Upper lobe of left lung (tissue), 6 donors: ENCODE measurements around the gene SAMSN1. TPM values are rescaled to one million over a fixed set of nuclear protein-coding genes. Genes with fewer than 3 reads are reported as not detected.

ENCODE experiments used
- ATAC-seq, 2 donors: fragments of 200-7000 bp; cut with Tn5 transposase; one replicate each; pipeline ENCODE4 v1.9.1; 2022; ENCODE audit warnings: mild to moderate bottlenecking in 2 of 2, moderate library complexity in 2 of 2; ENCODE audit not compliant: low FRiP score in 2 of 2
- DNase-seq, 2 donors: peaks; one replicate each; pipeline ENCODE4 v3.0.0-alpha.2; 2019 to 2020
- H3K27ac ChIP-seq, 4 donors: fragments of 200-600 bp; sonication (generic); one replicate each; pipeline ENCODE4 v1.5.1; 2016 to 2019
- H3K27me3 ChIP-seq, 4 donors: fragments of 200-600 bp; sonication (generic); one replicate each; pipeline ENCODE4 v1.5.1; 2017 to 2019
- H3K36me3 ChIP-seq, 4 donors: fragments of 200-600 bp; sonication (generic); one replicate each; pipeline ENCODE4 v1.5.1; 2016 to 2019
- H3K4me1 ChIP-seq, 4 donors: fragments of 200-600 bp; sonication (generic); one replicate each; pipeline ENCODE4 v1.5.1; 2018 to 2019
- H3K4me3 ChIP-seq, 4 donors: fragments of 200-600 bp; sonication (generic); one replicate each; pipeline ENCODE4 v1.5.1; 2017 to 2019; ENCODE audit warnings: mild to moderate bottlenecking in 2 of 4, moderate library complexity in 1 of 4
- H3K9me3 ChIP-seq, 4 donors: fragments of 200-600 bp; sonication (generic); one replicate each; pipeline ENCODE4 v1.5.1; 2018 to 2019
- EP300 ChIP-seq, 4 donors: sonication (generic); formaldehyde crosslinking; IDR thresholded peaks; one replicate each; pipeline ENCODE4 v1.5.1; 2017; ENCODE audit warnings: antibody characterized with exemption in 4 of 4, control low read depth in 2 of 4
- POLR2A ChIP-seq, 4 donors: fragments of 450-650 bp; IDR thresholded peaks; one replicate each; pipeline ENCODE4 v1.5.1; 2016 to 2017; ENCODE audit warnings: antibody characterized with exemption in 4 of 4, mild to moderate bottlenecking in 2 of 4
- POLR2AphosphoS5 ChIP-seq, 2 donors: sonication (generic); formaldehyde crosslinking; IDR thresholded peaks; one replicate each; pipeline ENCODE4 v1.5.1; 2017; ENCODE audit warnings: antibody characterized with exemption in 2 of 2
- WGBS, 2 donors: methylation state at CpG; one replicate each; pipeline ENCODE4 v1.1.5; 2017 to 2018; 5-methylcytosine and 5-hydroxymethylcytosine counted together
- total RNA-seq, 6 donors: library from RNA; depleted of rRNA in 4 of 6; stranded (reverse); fragments of >200 nt in 4 of 6; gene quantifications; one replicate each; pipeline versions ENCODE4 v1.1.0 to v1.2.1, GENCODE V29; 2016 to 2021
- TF ChIP-seq, protein P1 (sequence below), 6 experiments: fragments of 450-650 bp in 4 of 6; fragments of 200-600 bp in 2 of 6; sonication (generic) in 2 of 6; IDR thresholded peaks; one replicate each; pipeline ENCODE4 v1.5.1; 2016 to 2019; ENCODE audit warnings: antibody characterized with exemption in 6 of 6
- donor health status: DM: no; HTN: no; CAD: no; lungs with moderate emphysema.
- donor health status: DM: no; HTN: yes; CAD: no; lungs with severe emphysema.

SAMSN1 gene
- total RNA-seq, 6 donors from 2014 or later: 16.4 to 29.3 (median 20.3) TPM

DNA sequence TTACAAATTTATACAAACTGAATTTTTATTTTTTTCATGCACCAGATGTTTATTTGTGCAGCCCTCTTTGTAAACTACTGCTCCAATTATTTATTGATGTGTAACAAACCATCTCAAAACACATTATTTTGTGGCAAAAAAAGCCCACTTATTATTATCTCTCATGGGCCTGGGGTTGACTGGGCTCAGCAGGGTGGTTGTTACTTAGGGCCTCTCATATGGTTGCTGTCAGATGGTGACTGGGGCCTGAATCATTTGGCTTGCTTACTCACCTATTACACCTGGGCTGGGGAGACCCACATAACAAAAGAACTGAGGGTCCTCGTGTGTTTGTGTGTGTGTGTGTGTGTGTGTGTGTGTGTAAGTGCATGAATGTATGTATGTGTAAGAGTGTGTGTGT lies 110.7 kb downstream of the SAMSN1 start:
- H3K36me3 ChIP-seq: no peaks in the 10 kb centered on the region
- no peak overlapping the region for H3K27ac ChIP-seq
- ATAC-seq (no peak), DNase-seq (no peak)
- WGBS, 2 donors: 50 to 55% methylated on average over 1 of the region's 1 CpG
- H3K9me3 ChIP-seq: no peaks in the 10 kb centered on the region
- no peak for TF ChIP-seq POLR2A (IDR thresholded peaks at IDR 0.05)
- TF ChIP-seq, protein P1, sequence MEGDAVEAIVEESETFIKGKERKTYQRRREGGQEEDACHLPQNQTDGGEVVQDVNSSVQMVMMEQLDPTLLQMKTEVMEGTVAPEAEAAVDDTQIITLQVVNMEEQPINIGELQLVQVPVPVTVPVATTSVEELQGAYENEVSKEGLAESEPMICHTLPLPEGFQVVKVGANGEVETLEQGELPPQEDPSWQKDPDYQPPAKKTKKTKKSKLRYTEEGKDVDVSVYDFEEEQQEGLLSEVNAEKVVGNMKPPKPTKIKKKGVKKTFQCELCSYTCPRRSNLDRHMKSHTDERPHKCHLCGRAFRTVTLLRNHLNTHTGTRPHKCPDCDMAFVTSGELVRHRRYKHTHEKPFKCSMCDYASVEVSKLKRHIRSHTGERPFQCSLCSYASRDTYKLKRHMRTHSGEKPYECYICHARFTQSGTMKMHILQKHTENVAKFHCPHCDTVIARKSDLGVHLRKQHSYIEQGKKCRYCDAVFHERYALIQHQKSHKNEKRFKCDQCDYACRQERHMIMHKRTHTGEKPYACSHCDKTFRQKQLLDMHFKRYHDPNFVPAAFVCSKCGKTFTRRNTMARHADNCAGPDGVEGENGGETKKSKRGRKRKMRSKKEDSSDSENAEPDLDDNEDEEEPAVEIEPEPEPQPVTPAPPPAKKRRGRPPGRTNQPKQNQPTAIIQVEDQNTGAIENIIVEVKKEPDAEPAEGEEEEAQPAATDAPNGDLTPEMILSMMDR (IDR thresholded peaks at IDR 0.05): no peak
- no peak for TF ChIP-seq POLR2AphosphoS5 (IDR thresholded peaks at IDR 0.05)
- no peak for TF ChIP-seq EP300 (IDR thresholded peaks at IDR 0.05)
- no peaks in the 10 kb centered on the region for H3K27me3 ChIP-seq
- no peak overlapping the region for H3K4me3 ChIP-seq
- no peaks in the 10 kb centered on the region for H3K4me1 ChIP-seq

Other genes with a start within 250 kb of the SAMSN1 start
- 10 to 100 TPM in 4 of 6 donors, 1 to 10 TPM in 2; 2.1 to 30.2 (median 22.6) TPM for gene HSPA13, start 163.2 kb downstream of the SAMSN1 start, total RNA-seq